ENCODE measurements around the gene IDS.

GRCh38 chrX:149513825-149514428, 8.8 kb upstream of the IDS start:
- TF ChIP-seq POLR2AphosphoS5 (IDR thresholded peaks at IDR 0.05; ENCODE audit: low read depth, low read length) (no peak), TCF7L2 (IDR thresholded peaks at IDR 0.05; ENCODE audit: low read depth, low read length) (no peak), SIN3A (IDR thresholded peaks at IDR 0.05; ENCODE audit: borderline replicate concordance, insufficient read depth, low read depth, low read length) (no peak)
- TF ChIP-seq, protein P1, sequence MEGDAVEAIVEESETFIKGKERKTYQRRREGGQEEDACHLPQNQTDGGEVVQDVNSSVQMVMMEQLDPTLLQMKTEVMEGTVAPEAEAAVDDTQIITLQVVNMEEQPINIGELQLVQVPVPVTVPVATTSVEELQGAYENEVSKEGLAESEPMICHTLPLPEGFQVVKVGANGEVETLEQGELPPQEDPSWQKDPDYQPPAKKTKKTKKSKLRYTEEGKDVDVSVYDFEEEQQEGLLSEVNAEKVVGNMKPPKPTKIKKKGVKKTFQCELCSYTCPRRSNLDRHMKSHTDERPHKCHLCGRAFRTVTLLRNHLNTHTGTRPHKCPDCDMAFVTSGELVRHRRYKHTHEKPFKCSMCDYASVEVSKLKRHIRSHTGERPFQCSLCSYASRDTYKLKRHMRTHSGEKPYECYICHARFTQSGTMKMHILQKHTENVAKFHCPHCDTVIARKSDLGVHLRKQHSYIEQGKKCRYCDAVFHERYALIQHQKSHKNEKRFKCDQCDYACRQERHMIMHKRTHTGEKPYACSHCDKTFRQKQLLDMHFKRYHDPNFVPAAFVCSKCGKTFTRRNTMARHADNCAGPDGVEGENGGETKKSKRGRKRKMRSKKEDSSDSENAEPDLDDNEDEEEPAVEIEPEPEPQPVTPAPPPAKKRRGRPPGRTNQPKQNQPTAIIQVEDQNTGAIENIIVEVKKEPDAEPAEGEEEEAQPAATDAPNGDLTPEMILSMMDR (IDR thresholded peaks at IDR 0.05) = no peak

Data from Panc1 (cell line).